Testis (tissue), 3 donors: ENCODE data around the gene GABARAP. TPM values are rescaled to one million over a fixed set of nuclear protein-coding genes. Genes with fewer than 3 reads are reported as not detected.
A peak's percentile ranks its signal among the peaks of the same experiment; 100 is the strongest.

Source experiments
- DNase-seq: peaks from one replicate; pipeline ENCODE4 v3.0.0-alpha.2; 2019
- H3K27ac ChIP-seq, 2 donors: fragments of 200-600 bp; sonication (generic); one replicate each; pipeline ENCODE4 v1.5.1; 2019
- H3K27me3 ChIP-seq: fragments of 200-600 bp; sonication (generic); one replicate; pipeline ENCODE4 v1.5.1; 2019
- H3K36me3 ChIP-seq: fragments of 200-600 bp; sonication (generic); one replicate; pipeline ENCODE4 v1.5.1; 2017; ENCODE audit warnings: low read depth; ENCODE audit errors: missing control alignments
- H3K4me1 ChIP-seq: fragments of 200-600 bp; sonication (generic); one replicate; pipeline ENCODE4 v1.5.1; 2019
- H3K4me3 ChIP-seq, 2 donors: fragments of 200-600 bp; sonication (generic); one replicate each; pipeline ENCODE4 v1.5.1; 2017 to 2019
- H3K9me3 ChIP-seq: fragments of 200-600 bp; sonication (generic); one replicate; pipeline ENCODE4 v1.5.1; 2017
- POLR2A ChIP-seq: fragments of 450-650 bp; IDR thresholded peaks from one replicate; pipeline ENCODE4 v1.6.1; 2017; ENCODE audit warnings: antibody characterized with exemption, mild to moderate bottlenecking, moderate library complexity
- WGBS, 2 donors: methylation state at CpG; one replicate each; pipeline ENCODE4 v1.1.5; 2018; 5-methylcytosine and 5-hydroxymethylcytosine counted together
- intact Hi-C: fragments of 100-400 bp; cut with DNase I; formaldehyde crosslinking; loops from one replicate; pipeline ENCODE4 v1.15.1; 2023; ENCODE audit warnings: low total_unique reads
- polyA plus RNA-seq: library from polyadenylated mRNA; stranded (reverse); fragments of 350-450 nt; fragmentation: Illumina TruSeq; extraction: RNeasy Lipid Tissue Mini Kit (QIAGEN cat#74804); gene quantifications from one replicate; pipeline ENCODE4 v1.2.3, GENCODE V29; 2014; ENCODE audit warnings: low read depth, low replicate concordance; ENCODE audit not compliant: insufficient read depth
- total RNA-seq, 2 donors: library from RNA; depleted of rRNA; stranded (reverse); fragments of >200 nt; gene quantifications; one replicate each; pipeline ENCODE4 v1.2.3, GENCODE V29; 2016
- TF ChIP-seq, protein P1 (sequence below), 3 experiments: fragments of 450-650 bp in 2 of 3; fragments of 200-600 bp in 1 of 3; sonication (generic) in 1 of 3; IDR thresholded peaks; one replicate each; pipeline ENCODE4 v1.5.1; 2016 to 2019; ENCODE audit warnings: antibody characterized with exemption in 3 of 3, mild to moderate bottlenecking in 2 of 3, moderate library complexity in 1 of 3

Gene GABARAP
- total and polyA plus RNA-seq, 3 donors from 2014 or later = 521 to 1,171 (median 683) TPM

- no peaks in the 10 kb centered on the region for H3K36me3 ChIP-seq
- no peak for DNase-seq
- no peak overlapping the region for H3K4me3 ChIP-seq
- H3K27ac ChIP-seq = no peak overlapping the region
- intact Hi-C loops = no loop called here
- peaks cover 17% of the 10 kb centered on the region for H3K4me1 ChIP-seq
- no peaks in the 10 kb centered on the region for H3K27me3 ChIP-seq
- TF ChIP-seq POLR2A = no peak
- TF ChIP-seq, protein P1, sequence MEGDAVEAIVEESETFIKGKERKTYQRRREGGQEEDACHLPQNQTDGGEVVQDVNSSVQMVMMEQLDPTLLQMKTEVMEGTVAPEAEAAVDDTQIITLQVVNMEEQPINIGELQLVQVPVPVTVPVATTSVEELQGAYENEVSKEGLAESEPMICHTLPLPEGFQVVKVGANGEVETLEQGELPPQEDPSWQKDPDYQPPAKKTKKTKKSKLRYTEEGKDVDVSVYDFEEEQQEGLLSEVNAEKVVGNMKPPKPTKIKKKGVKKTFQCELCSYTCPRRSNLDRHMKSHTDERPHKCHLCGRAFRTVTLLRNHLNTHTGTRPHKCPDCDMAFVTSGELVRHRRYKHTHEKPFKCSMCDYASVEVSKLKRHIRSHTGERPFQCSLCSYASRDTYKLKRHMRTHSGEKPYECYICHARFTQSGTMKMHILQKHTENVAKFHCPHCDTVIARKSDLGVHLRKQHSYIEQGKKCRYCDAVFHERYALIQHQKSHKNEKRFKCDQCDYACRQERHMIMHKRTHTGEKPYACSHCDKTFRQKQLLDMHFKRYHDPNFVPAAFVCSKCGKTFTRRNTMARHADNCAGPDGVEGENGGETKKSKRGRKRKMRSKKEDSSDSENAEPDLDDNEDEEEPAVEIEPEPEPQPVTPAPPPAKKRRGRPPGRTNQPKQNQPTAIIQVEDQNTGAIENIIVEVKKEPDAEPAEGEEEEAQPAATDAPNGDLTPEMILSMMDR (IDR thresholded peaks at IDR 0.05) = no peak
- WGBS, 2 donors = 87 to 92% methylated on average over 8 of the region's 8 CpGs
- no peaks in the 10 kb centered on the region for H3K9me3 ChIP-seq
Observed at GRCh38 chr17:7256766-7257456, 14.7 kb upstream of the GABARAP start.

DNA sequence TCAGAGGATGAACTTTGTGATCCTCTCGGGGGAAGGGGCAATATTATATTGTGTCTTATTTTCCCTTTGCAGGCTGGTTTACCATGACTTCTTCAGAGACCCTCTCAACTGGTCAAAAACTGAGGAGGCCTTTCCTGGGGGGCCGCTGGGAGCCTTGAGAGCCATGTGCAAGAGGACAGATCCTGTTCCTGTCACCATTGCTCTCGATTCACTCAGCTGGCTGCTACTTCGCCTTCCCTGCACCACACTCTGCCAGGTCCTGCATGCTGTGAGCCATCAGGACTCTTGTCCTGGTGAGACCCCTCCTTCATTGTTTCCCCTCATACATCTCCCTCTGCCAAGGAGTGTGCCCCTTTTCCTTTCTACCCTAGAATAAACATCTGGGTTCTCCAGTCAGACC is 12.3 kb upstream of the GABARAP start:
- H3K4me1 ChIP-seq = peaks cover 20% of the 10 kb centered on the region
- no peaks in the 10 kb centered on the region for H3K36me3 ChIP-seq
- TF ChIP-seq POLR2A = no peak
- TF ChIP-seq, protein P1 (IDR thresholded peaks at IDR 0.05) = no peak
- H3K27ac ChIP-seq = no peak overlapping the region
- no peaks in the 10 kb centered on the region for H3K9me3 ChIP-seq
- H3K27me3 ChIP-seq = no peaks in the 10 kb centered on the region
- no peak for DNase-seq
- intact Hi-C loops = no loop called here
- H3K4me3 ChIP-seq = no peak overlapping the region
- 76 to 80% methylated on average over 4 of the region's 4 CpGs for WGBS, 2 donors

DNA sequence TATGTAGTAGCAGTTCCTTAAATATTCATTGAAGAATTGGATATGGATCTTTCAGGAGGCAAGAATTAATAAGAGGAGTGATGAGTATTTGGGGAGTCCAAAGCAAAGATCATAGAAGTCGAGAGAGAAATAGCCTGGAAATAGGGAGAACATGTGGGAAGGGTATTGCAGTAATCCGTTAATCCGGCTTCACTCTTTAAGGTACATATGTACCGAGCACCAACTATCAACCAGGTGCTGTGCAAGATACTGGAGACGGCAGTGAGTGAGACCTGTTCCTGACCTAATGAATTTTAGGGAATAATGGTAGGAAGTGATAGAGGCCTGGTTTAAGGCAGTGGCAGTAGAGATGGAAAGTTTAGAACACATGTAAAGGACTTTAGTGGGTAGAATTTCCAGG is 10.8 kb upstream of the GABARAP start:
- intact Hi-C loops = no loop called here
- 41 to 61% methylated on average over 5 of the region's 5 CpGs for WGBS, 2 donors
- peak overlapping the region in 1 of 2 donors; percentile 98 for H3K4me3 ChIP-seq

GRCh38 chr17:7252176-7253043 is 10.2 kb upstream of the GABARAP start, which contains the start of gene ELP5:
ELP5 (plus strand) TSS chr17:7252215; CDS start chr17:7252551, 336 bp downstream.
- peak within 1 kb of the TSS; percentile 99 to 100 for H3K27ac ChIP-seq
- no peaks in the 10 kb centered on the region for H3K9me3 ChIP-seq
- no peak for TF ChIP-seq POLR2A
- TF ChIP-seq, protein P1 (IDR thresholded peaks at IDR 0.05) = peak in 2 of 3 experiments; percentile 2 to 31
- H3K36me3 ChIP-seq = no peaks in the 10 kb centered on the region
- H3K27me3 ChIP-seq = no peaks in the 10 kb centered on the region
- peaks cover 26% of the 10 kb centered on the region for H3K4me1 ChIP-seq
- peak within 1 kb of the TSS; percentile 88 to 98 for H3K4me3 ChIP-seq
- peak; percentile 94 for DNase-seq
- 1 to 2% methylated on average over 33 to 55 of the region's 55 CpGs for WGBS, 2 donors
- intact Hi-C loops = no loop called here

More for the DNA sequence above, 10.8 kb upstream of the GABARAP start:
- Histone ChIP-seq H3K27ac (peak overlapping the region; percentile 99 to 100), H3K4me1 (peaks cover 26% of the 10 kb centered on the region), H3K9me3 (no peaks in the 10 kb centered on the region), H3K36me3 (no peaks in the 10 kb centered on the region), H3K27me3 (no peaks in the 10 kb centered on the region)
- TF ChIP-seq, protein P1 (IDR thresholded peaks at IDR 0.05) = no peak
- no peak for TF ChIP-seq POLR2A
- no peak for DNase-seq
